ENCODE measurements around the gene CYREN.

DNA sequence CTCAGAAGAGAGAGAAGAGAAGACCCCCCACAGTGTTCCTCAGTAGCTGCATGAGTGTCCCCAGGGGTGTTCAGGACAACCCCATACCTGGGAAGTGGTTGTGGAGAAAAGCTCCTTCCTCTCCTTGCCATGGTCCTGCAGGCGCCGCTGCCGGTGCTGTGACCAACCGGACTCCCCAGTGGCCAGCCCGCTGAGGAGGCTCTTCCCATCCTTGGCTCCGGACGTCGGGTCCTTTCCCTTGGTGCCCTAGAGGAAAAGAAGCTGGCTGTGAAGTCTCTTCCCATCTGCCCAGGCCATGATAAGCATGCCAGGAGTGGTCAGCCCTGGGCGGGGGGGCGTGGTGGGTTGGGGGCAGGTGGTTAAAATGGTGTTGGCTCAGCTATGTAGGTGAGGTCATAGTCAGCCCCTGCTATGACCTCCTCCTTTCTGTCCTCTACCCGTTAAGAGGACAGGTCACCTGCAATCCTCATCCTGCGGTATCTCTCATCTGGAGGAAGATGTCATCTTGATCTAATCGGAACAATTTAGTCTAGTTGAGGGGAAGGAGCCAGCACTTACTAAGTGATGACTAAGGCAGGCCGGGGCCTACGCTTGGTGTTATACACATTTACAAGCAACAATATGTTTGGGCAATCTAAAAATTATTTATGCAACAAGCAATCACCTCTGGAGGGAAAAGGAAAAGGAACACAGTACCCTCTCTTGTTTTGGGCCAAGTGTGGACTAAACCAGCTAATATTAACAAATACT lies 27.6 kb upstream of the CYREN start:
- TF ChIP-seq EZH2 (IDR thresholded peaks at IDR 0.05; ENCODE audit: low read length), result no peak
- TF ChIP-seq, protein P1, sequence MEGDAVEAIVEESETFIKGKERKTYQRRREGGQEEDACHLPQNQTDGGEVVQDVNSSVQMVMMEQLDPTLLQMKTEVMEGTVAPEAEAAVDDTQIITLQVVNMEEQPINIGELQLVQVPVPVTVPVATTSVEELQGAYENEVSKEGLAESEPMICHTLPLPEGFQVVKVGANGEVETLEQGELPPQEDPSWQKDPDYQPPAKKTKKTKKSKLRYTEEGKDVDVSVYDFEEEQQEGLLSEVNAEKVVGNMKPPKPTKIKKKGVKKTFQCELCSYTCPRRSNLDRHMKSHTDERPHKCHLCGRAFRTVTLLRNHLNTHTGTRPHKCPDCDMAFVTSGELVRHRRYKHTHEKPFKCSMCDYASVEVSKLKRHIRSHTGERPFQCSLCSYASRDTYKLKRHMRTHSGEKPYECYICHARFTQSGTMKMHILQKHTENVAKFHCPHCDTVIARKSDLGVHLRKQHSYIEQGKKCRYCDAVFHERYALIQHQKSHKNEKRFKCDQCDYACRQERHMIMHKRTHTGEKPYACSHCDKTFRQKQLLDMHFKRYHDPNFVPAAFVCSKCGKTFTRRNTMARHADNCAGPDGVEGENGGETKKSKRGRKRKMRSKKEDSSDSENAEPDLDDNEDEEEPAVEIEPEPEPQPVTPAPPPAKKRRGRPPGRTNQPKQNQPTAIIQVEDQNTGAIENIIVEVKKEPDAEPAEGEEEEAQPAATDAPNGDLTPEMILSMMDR (optimal IDR thresholded peaks at IDR 0.05 in 1 of 3, IDR thresholded peaks at IDR 0.05 in 1 of 3, conservative IDR thresholded peaks at IDR 0.05 in 1 of 3; ENCODE audit: extremely low read depth in 1 of 3, insufficient read depth in 2 of 3, low read length in 3 of 3), result no peak
